Neutrophil (primary cell): ENCODE data around the gene VTI1A.
"Not testable (repeated sequence)": the region's sequence is repeated elsewhere in the genome, so short reads cannot be mapped to it uniquely, and the experiment has no call there.

Experiments used
- H3K27ac ChIP-seq: fragments of 200-600 bp; sonication (generic); 2 replicates; pipeline ENCODE4 v1.5.1; 2016; ENCODE audit warnings: mild to moderate bottlenecking, moderate library complexity
- H3K27me3 ChIP-seq: fragments of 200-600 bp; sonication (generic); 2 replicates; pipeline ENCODE4 v1.6.0; 2016; ENCODE audit warnings: mild to moderate bottlenecking
- H3K36me3 ChIP-seq: fragments of 200-600 bp; sonication (generic); 2 replicates; pipeline ENCODE4 v1.5.1; 2017
- H3K4me1 ChIP-seq, 2 experiments: fragments of 200-600 bp in 1 of 2; sonication (generic) in 1 of 2; 1 replicate in 1 of 2; 2 replicates in 1 of 2; pipeline versions ENCODE4 v1.5.1 to v1.6.1; 2013 to 2016; ENCODE audit warnings: low read depth in 1 of 2, low read length in 1 of 2, mild to moderate bottlenecking in 1 of 2, moderate library complexity in 1 of 2; ENCODE audit not compliant: control insufficient read depth in 1 of 2, insufficient read depth in 1 of 2
- H3K4me3 ChIP-seq, 2 experiments: fragments of 200-600 bp in 1 of 2; sonication (generic) in 1 of 2; 1 replicate in 1 of 2; 2 replicates in 1 of 2; pipeline ENCODE4 v1.5.1; 2013 to 2016; ENCODE audit warnings: low read depth in 1 of 2, low read length in 1 of 2, mild to moderate bottlenecking in 1 of 2, moderate library complexity in 1 of 2
- H3K9me3 ChIP-seq: fragments of 200-600 bp; sonication (generic); 2 replicates; pipeline ENCODE4 v1.5.1; 2016
- CTCF ChIP-seq: fragments of 200-600 bp; sonication (generic); IDR thresholded peaks from 2 replicates; pipeline ENCODE4 v1.5.1; 2016; ENCODE audit warnings: antibody characterized with exemption

VTI1A gene

DNA sequence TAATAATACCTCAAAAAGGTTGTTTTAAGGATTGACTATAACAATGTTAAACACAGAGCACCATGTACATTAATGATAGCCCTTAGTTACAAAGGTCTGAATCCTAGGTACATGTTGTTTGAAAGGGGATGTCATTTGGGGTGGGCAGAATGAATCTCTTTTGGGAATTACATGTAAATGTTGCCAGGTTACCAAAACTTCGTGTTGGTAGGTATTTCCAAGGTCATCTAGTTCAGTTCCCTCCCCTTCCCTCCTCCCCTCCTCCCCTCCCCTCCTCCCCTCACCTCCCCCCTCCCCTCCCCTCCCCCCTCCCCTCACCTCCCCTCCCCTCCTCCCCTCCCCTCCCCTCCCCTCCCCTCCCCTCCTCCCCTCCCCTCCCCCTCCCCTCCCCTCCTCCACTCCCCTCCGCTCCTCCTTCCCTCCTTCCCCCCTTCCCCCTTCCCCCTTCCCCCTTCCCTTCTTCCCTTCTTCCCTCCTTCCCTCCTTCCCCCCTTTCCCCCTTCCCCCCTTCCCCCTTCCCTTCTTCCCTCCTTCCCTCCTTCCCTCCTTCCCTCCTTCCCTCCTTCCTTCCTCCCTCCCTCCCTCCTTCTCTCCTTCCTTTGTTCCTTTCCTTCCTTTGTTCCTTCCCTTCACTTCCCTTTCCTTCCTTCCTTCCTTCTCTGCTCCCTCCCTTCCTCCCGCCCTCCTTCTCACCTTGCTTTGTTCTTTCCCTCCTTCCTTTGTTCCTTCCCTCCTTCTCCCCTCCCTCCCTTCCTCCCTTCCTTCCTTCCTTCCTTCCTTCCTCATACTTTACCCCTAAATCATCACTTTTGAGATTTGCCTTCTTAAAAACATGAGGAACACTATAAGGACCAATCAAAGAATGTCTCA lies 8.1 kb downstream of the VTI1A start:
- H3K4me1 ChIP-seq, result no peaks in the 10 kb centered on the region
- no peaks in the 10 kb centered on the region for H3K36me3 ChIP-seq
- no peaks in the 10 kb centered on the region for H3K9me3 ChIP-seq
- no peak overlapping the region for H3K27ac ChIP-seq
- no peak overlapping the region for H3K4me3 ChIP-seq
- TF ChIP-seq CTCF, result no peak
- H3K27me3 ChIP-seq, result no peaks in the 10 kb centered on the region

- peaks cover 12% of the 10 kb centered on the region for H3K36me3 ChIP-seq
- no peaks in the 10 kb centered on the region for H3K27me3 ChIP-seq
Observed at GRCh38 chr10:112456533-112456932, 9.5 kb downstream of the VTI1A start.

DNA sequence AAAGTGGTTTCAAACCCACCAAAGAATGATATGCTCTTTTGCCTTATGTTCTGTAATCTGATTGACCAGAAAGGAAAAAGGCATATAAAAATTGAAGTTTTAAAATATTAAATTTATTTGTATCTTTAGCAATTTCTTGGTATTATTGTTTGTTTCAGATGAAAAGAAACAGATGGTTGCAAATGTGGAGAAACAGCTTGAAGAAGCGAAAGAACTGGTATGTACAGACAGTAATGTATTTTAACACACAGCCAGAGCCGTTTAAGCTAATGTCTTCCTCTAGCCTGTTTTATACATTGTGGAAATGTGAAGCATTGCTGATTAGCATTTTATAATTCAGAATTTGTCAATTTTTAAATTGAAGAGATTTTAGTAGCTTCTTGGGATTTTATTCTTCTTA lies 13.4 kb downstream of the VTI1A start:
- peaks cover 36% of the 10 kb centered on the region for H3K36me3 ChIP-seq
- H3K9me3 ChIP-seq, result no peaks in the 10 kb centered on the region
- no peaks in the 10 kb centered on the region for H3K27me3 ChIP-seq
- no peak overlapping the region for H3K4me3 ChIP-seq
- H3K27ac ChIP-seq, result no peak overlapping the region
- TF ChIP-seq CTCF, result no peak
- no peaks in the 10 kb centered on the region for H3K4me1 ChIP-seq

More at GRCh38 chr10:112456533-112456932, 9.5 kb downstream of the VTI1A start:
- no peak overlapping the region for H3K4me3 ChIP-seq
- H3K27ac ChIP-seq, result no peak overlapping the region
- no peak for TF ChIP-seq CTCF
- no peaks in the 10 kb centered on the region for H3K9me3 ChIP-seq
- H3K4me1 ChIP-seq, result no peaks in the 10 kb centered on the region

DNA sequence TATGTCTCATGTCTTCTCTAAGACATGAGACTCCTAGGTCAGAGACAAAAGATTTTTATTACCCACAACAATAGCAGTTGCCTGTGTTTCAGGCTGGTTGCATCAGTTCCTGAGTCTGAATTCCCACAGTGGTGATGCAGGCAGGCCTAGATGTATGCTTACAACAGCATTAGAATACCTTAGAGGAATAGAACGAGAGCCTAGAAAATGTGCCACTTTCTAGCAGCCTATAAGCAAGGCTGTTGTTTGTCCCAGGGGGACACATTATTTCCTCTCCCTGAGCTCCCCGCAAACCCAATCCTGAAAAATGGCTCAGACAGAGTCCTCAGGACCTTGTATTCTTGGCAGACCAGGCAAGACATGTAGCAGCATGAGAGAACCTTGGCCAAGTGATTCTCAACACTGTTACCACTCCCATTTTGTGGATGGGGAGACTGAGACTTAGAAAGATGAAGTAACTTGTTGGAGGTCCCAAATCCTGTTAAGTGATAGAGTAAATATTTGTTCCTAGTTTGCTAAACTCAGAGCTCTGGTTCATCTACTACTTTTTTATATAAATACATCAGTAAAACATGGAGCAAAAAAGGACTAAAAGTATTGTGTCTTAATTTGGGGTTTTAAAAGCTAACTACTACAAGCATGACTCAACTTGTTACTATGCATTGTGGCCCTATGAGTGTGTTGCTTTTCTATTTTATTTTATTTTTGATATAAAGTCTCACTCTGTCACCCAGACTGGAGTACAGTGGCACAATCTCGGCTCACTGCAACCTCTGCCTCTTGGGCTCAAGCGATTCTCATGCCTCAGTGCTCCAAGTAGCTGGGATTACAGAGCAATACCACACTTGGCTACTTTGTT lies 14.2 kb downstream of the VTI1A start:
- Histone ChIP-seq H3K27ac (no peak overlapping the region), H3K27me3 (no peaks in the 10 kb centered on the region), H3K36me3 (peaks cover 43% of the 10 kb centered on the region), H3K4me3 (no peak overlapping the region), H3K4me1 (no peaks in the 10 kb centered on the region), H3K9me3 (no peaks in the 10 kb centered on the region)
- TF ChIP-seq CTCF, result no peak

- not testable (repeated sequence) for H3K9me3 ChIP-seq, H3K4me3 ChIP-seq, H3K27ac ChIP-seq, H3K4me1 ChIP-seq, H3K27me3 ChIP-seq
- H3K36me3 ChIP-seq, result peaks cover 52% of the 10 kb centered on the region
Observed at GRCh38 chr10:112464074-112464473, 17.1 kb downstream of the VTI1A start.
